HG02884 (cell line): Measurements from ENCODE around the gene CYB561.

Experiments used
- ATAC-seq: cut with Tn5 transposase; IDR thresholded peaks from one replicate; pipeline ENCODE4 v1.9.1; 2021; ENCODE audit warnings: mild to moderate bottlenecking, moderate library complexity; ENCODE audit not compliant: unreplicated experiment

CYB561 gene, protein sequence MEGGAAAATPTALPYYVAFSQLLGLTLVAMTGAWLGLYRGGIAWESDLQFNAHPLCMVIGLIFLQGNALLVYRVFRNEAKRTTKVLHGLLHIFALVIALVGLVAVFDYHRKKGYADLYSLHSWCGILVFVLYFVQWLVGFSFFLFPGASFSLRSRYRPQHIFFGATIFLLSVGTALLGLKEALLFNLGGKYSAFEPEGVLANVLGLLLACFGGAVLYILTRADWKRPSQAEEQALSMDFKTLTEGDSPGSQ

DNA sequence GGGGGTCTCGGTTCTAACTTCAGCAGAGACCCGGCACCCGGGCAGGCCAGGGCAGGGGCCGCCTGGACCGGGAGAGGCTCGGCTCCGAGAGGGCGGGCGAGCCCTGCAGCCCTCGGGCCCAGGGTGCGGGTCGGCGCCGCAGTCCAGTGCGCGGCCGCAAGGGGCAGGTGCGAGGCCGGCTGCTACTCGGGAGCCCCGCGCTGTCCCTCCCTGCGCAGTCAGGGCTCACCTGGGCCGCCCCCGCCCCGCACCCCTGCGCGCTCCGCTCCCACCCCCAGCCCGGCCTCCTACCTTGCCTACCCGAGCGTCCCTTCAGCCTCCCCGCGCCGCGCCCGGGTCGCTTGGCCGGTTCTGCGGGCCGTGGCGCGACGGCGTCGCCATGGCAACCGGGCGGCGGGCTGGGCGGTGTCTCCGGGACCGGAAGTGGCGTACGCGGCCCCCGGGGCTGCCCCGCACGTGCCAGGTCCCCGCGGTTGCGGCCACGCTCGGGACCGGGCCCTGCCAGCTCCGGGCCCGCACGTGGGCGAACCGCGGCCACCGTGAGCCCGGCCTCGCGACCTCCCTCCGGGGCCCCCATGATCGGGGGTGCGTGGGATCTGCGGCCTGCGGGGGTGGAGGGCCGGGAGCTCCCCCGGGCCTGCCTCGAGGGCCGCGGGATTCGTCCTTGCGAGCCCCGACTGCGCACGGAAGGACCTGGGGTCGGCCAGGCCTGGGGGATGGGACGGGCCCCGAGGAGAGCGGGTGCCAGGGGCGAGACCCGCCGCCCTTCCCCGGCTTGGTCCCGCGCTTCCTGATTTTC, at the start of gene CYB561:
Gene CYB561 (minus strand): TSS at position 353 of the 799 bp plus-strand sequence. CDS start 8,759 bp downstream, outside the sequence.
- peak; percentile 56 for ATAC-seq

DNA sequence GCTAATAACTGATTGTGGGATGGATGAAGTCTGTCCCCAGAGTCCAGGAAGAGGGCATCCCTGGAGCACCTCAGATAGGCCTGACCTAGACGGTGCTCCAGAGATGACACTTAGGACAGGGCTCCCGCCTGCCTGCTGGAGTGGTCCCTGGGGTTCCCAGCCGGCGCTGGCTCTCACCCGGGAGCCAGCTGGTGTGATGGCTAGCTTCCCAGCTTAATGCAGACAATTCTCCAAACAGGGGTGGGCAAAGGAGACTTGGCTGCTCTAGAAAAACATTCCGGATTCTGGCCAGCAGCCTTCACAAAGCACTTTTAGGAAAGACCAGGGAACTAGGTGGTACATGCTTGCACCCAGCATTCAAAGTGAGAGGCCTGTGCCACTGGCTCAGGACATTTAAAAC, 49.4 kb upstream of the CYB561 start:
- no peak for ATAC-seq

DNA sequence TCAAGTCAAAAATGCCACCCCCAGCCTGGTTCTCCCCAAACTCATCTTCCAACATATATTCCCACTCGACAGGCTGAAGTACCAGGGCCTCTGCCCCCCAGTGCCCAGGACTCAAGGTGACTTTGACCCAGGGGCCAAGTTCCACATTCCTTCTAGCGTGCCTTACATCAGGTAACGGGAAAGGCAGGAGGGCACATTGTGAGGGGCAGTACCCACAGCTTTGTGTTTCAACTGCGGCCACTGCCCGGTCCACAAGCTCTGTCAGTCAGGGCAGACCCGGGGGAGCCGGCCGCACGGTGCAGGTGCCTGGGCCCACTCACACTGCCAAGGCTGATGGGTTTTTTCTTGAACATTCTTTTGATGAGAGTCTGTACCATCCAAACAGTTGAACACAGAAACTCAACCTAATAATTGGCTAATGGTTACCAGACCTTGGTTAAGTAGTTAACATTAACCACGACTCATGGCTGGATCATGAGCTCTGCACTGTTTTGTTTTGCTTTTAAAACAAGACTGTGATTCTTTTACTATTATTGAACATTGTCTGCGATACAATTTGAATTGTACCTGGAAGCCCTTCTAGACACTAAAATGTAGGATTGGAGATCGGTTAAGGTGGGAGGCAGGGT, 48.3 kb upstream of the CYB561 start:
- no peak for ATAC-seq

DNA sequence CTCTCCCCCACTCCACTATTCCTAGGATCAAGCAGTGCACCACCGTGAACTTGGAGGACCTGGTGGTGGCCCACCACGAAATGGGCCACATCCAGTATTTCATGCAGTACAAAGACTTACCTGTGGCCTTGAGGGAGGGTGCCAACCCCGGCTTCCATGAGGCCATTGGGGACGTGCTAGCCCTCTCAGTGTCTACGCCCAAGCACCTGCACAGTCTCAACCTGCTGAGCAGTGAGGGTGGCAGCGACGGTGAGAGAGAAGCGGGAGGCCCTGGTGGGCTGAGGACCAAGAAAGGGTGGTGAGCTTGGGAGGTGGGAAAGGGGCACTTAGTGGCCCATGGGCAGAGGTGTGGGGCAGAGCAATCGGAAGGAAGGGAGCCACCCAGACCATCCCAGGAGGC, 47.3 kb upstream of the CYB561 start:
- no peak for ATAC-seq

DNA sequence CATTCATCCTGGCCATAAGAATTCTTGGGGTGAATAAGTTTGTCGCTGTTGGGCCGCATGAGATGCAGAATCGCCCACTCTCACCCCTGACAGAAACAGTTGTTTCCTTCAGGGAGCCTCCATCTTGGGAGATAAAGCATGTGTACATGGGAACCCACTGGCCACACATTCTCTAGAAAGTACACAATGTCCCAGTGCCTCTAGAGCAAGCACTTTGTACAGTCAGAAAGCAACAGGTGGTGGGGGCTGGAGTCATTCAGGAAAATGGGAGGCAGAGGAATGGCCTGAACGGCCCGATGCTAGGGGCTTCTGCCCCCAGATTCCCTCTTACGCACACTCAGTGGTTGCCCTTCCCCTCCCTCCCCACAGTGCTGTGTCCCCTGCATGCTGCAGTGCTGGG, 46.8 kb upstream of the CYB561 start:
- no peak for ATAC-seq

DNA sequence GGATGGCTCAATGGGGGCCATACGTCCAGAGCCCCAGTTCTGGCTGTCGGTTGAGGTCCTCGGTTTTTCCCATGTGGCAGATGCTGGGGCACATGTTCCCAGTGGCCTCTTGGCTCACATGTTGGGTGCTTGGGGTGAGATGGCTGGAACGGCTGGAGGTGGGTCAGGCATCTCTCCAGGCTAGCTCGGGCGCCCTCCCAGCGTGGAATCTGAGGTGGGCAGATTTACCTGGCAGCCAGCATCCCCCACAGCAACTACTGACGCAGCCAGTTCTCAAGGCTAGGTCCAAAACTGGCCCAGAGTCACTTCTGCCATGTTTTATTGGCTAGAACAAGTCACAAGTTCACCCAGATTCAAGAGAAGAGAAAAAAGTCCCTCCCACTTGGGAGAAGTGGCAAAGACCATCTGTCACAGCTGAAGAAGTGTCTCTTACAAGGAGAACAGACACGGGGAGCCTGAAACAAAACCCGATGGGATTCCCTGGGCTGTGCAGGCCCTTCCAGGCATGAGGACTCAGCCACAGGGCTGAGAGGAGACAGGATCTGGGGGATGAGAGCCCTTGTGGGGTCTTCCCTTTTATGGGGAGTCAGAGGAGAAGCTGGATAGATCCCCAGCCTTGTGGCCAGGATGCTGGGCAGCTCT, 46.0 kb upstream of the CYB561 start:
- no peak for ATAC-seq

DNA sequence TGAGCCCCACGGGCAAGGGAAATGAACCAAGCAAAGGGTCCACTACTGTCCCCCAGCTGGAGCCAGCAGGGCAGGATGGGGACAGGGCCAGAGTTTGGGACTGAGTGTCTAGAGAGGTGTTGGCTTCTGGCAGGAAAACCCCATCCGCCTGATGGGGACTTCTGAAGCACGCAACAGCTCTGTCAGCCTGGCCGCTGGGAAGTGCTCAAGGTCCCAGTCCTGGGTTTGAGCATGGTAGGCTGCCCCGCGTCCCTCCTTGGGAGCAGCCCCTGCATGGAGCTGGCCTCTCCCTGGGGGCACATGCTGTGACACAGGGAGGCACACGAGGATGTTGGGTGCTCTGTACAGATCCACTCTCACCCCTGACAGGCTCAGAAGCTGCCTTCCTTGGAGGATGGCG, 45.3 kb upstream of the CYB561 start:
- ATAC-seq: no peak

DNA sequence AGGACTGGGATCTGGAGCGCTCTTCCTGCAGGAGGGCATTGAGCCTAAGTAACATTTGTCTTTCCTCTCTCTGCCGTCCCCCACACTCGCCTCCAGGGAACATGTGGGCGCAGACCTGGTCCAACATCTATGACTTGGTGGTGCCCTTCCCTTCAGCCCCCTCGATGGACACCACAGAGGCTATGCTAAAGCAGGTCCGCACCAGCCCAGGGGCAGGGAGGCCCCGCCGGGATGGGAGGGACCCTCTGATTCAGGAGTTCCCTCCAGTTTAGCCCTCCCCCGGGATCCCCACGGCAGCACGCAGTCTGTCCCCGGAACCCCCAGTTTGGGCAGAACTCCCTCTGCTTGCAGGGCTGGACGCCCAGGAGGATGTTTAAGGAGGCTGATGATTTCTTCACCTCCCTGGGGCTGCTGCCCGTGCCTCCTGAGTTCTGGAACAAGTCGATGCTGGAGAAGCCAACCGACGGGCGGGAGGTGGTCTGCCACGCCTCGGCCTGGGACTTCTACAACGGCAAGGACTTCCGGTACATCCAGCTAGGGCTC, 44.8 kb upstream of the CYB561 start:
- ATAC-seq: no peak

DNA sequence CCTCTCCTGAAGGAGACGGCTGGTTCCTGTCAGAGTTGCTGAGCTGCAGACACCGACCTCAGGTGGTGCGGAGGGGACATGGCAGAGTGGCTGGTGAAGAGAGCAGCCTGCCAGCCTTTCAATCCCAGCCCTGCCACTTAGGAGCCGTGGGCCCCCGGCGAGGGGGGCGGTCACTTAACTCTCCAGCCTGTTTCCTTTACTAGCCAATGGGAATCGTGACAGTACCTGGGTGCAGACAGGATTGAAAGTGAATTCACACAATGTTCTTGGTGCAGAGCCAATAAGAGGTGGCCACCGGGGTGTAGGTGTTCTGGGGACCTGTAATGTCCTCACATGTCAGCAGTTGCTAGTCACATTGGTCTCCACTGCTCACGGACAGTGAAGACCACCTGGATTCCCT, 44.2 kb upstream of the CYB561 start:
- no peak for ATAC-seq

DNA sequence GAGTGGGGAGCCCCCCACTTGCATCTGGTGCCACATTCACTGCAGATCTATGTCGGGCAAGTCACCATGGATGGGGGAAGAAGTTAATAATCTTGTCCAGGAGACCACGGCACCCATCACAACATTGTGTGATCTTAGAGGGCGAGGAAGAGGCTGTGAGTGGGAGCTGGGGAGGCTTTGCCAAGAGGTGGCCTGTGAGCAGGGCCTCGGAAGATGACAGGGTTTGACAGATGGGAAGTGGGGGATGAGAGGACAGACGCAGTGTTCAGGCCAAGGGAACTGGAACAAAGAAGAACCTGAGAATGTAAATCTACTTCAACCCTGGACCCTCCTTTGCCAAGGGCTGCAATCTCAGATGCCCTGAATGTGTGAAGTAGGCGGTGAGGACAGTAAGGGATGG, 43.2 kb upstream of the CYB561 start:
- no peak for ATAC-seq

DNA sequence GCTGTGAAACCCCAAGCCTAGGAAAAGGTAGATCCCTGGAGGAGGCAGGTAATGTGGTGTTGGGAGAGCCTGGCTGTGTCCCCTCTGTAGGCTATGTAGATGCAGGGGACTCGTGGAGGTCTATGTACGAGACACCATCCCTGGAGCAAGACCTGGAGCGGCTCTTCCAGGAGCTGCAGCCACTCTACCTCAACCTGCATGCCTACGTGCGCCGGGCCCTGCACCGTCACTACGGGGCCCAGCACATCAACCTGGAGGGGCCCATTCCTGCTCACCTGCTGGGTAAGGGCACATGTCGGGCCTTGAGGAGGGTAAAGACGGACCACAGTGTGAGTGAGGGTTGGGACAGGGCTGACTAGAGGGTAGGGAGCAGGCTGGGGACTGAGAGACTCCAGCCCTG, 42.7 kb upstream of the CYB561 start:
- no peak for ATAC-seq

DNA sequence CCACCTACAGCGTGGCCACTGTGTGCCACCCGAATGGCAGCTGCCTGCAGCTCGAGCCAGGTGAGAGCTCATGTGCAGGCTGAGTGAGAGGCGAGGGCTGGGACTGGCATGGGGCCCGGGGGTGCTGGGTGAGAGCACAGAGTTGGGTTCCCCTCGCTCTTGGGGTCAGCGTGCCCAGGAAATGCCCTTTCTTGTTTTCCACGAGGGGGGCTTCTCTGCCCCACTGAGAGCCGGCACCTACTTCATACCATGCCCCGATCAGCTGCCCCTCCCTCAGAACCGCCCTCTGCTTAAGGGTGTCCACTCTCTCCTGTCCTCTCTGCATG, 40.9 kb upstream of the CYB561 start:
- no peak for ATAC-seq

DNA sequence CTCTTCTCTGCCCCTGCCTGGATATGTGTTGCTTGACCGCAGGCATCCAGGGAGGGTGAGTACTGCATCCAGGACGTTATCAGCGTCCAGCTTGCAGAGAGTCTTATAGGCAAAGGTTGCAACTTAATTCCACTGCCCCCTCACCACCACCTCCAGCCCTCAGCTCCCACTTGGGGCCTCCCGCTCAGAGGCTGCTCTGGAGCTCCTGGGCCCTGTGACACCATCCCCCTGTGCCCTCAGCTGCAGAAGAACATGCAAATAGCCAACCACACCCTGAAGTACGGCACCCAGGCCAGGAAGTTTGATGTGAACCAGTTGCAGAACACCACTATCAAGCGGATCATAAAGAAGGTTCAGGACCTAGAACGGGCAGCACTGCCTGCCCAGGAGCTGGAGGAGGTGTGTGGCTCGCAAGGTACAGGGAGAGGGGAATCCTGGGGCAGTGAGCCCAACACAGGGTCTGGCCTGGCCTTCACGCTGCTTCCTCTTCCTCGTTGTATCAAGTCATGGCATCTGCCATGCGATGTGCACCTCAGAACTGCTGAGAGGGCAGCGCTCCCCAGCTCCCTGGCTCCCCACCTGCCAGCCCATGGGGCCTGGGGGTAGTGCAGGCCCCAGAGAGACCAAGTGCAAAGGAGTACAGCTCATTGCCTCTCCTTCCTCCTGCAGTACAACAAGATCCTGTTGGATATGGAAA, 40.4 kb upstream of the CYB561 start:
- no peak for ATAC-seq

DNA sequence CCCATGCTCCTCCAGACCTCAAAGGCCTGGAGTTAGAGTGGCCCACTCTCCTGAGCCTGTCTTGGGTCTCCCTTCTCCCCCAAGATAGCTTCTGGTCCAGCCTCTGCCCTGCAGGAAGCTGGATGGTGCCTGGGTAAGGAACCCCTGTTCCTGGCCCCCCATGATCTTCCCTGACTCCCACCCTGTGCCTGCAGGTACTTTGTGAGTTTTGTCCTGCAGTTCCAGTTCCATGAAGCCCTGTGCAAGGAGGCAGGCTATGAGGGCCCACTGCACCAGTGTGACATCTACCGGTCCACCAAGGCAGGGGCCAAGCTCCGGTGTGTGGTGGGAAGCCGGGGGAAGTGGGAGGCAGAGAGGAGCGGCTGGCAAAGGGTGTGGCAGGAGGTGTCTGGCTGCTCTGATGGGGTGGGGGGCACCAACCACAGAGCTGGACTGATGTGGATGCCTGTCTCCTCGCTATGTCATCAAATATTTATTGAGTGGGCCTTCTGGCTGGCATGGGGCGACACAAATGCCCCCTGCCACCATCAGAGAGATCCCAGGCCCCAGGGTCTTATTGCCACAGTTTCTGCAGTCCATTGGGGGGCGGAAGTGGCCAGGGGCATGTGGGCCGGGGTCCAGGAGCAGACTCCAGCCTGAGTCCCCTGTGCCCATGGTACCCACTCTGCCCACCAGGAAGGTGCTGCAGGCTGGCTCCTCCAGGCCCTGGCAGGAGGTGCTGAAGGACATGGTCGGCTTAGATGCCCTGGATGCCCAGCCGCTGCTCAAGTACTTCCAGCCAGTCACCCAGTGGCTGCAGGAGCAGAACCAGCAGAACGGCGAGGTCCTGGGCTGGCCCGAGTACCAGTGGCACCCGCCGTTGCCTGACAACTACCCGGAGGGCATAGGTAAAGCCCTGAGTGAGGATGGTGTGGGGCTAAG, 37.8 kb upstream of the CYB561 start:
- ATAC-seq: no peak

DNA sequence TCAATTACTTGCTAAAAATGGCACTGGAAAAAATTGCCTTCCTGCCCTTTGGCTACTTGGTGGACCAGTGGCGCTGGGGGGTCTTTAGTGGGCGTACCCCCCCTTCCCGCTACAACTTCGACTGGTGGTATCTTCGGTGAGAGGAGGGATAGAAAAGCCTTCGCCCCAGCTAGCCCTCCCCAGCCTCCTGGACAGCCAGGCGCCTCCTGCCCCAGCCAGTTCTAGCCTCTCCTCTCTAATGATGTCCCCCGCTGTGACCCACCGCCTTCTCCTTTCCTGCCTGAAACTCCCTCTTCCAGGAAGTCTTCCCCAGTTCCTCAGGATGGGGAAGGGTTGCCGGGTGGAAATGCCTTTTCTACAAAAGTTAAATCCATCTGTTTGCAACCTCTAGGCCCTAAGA, 36.9 kb upstream of the CYB561 start:
- ATAC-seq: no peak

DNA sequence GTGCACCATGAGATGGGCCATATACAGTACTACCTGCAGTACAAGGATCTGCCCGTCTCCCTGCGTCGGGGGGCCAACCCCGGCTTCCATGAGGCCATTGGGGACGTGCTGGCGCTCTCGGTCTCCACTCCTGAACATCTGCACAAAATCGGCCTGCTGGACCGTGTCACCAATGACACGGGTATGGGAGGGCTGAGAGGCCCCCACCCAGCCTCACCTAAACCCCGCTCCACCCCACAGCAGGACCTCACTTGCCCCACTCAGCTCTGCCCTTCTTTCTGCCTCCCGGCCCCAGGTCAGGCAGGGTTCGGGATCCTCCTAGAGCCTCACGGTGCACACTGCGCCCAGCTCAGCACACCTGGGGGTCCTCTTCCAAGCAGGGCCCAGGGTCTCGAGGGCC, 36.4 kb upstream of the CYB561 start:
- no peak for ATAC-seq

DNA sequence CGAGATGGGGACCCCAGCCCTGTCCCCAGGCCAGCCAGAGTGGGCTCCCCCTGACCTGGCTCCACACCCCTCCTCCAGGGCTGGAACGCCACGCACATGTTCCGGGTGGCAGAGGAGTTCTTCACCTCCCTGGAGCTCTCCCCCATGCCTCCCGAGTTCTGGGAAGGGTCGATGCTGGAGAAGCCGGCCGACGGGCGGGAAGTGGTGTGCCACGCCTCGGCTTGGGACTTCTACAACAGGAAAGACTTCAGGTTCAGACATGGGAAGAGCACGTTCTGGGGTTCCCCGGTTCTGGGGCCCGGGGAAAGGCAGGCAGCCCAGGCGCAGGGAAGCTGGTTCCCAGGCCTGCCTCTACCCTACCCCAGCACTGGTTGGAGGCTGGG, 35.4 kb upstream of the CYB561 start:
- ATAC-seq: no peak

DNA sequence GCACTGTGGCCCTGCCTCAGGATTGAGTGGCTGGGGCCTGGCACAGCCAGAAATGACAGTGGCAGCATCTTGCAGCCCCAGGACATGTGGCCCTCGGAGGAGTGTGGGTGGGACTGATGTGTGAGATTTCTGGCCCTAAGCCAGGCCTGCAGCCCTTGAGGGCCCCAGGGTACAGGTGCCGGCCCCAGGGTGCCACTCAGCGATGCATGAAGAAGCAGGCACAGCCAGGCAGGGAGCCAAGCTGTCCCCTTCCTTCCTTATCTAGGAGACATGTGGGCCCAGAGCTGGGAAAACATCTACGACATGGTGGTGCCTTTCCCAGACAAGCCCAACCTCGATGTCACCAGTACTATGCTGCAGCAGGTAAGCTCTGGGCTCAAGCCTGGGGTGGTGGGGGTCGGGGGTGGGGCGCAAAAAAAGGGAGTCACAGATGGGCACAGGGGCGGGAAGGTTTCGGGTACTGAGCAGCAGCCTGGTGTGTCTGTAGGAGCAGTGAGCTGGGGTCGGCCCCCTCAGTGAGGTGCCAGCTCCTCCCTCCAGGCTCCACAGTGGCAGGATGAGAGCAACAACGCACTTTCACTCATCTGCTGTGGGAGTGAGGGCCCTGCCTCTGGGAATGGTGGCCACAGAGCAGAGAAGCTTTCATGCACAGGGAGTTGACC, 34.9 kb upstream of the CYB561 start:
- ATAC-seq: no peak

DNA sequence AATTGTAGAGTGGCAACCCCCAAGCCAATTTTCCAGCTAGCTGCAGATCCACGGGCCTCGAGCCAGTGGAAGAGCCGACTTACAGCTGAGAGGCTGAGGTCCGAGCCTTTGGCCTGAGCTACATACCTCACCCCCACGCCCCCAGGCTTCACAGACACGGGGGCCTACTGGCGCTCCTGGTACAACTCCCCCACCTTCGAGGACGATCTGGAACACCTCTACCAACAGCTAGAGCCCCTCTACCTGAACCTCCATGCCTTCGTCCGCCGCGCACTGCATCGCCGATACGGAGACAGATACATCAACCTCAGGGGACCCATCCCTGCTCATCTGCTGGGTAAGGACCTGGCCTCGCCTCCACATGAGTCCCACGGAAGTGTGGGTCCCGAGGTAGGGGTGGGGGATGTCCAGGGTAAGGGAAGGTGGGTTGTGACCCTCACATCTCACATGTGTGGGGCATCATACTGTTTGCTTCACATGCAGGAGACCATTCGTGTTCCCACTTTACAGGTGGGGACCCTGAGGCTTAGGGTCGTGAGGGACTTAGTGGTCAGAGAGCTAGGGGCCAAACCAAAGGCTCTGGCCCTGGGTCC, 34.2 kb upstream of the CYB561 start:
- ATAC-seq: no peak
